Activated CD4-positive, alpha-beta T cell treated with anti-CD3 and anti-CD28 coated beads, Interleukin-2, amount 10 ng/mL, durations not matched to agents 7 days and 5 days (primary cell): ENCODE data around the gene DENR. TPM values are rescaled to one million over a fixed set of nuclear protein-coding genes. Genes with fewer than 3 reads are reported as not detected.
"Not testable (repeated sequence)": the region's sequence is repeated elsewhere in the genome, so short reads cannot be mapped to it uniquely, and the experiment has no call there.

ENCODE experiments used
- CTCF ChIA-PET: fragments of 350-600 bp; sonication (Branson Sonifier 250); formaldehyde crosslinking; loops from one replicate; lab custom pipeline; 2021; ENCODE audit warnings: antibody characterized with exemption; lab: Charles Lee
- POLR2A ChIA-PET: fragments of 350-600 bp; sonication (Branson Sonifier 250); formaldehyde crosslinking; loops from one replicate; lab custom pipeline; 2021; ENCODE audit warnings: antibody characterized with exemption; lab: Charles Lee
- DNase-seq: peaks from one replicate; pipeline ENCODE4 v3.0.0-alpha.2; 2020
- H3K27ac Mint-ChIP-seq: one replicate; pipeline ENCODE4 v1.8.0; 2021; ENCODE audit warnings: mild to moderate bottlenecking, moderate library complexity, mixed read lengths
- H3K27me3 Mint-ChIP-seq: one replicate; pipeline ENCODE4 v1.8.0; 2021; ENCODE audit warnings: mixed read lengths
- H3K36me3 Mint-ChIP-seq: one replicate; pipeline ENCODE4 v1.8.0; 2021; ENCODE audit warnings: low read depth, mixed read lengths
- H3K4me1 Mint-ChIP-seq: one replicate; pipeline ENCODE4 v1.8.0; 2021; ENCODE audit warnings: mixed read lengths
- H3K4me3 Mint-ChIP-seq: one replicate; pipeline ENCODE4 v1.8.0; 2021; ENCODE audit warnings: mild to moderate bottlenecking, moderate library complexity, mixed read lengths
- H3K9me3 Mint-ChIP-seq: one replicate; pipeline ENCODE4 v1.8.0; 2021; ENCODE audit warnings: mixed read lengths
- total RNA-seq, 2 experiments: library from RNA; stranded (reverse); gene quantifications; one replicate each; pipeline ENCODE4 v1.2.3, GENCODE V29; 2021

Gene DENR
- total RNA-seq, 2 experiments from 2014 or later = 52.7 to 53.9 TPM

DNA sequence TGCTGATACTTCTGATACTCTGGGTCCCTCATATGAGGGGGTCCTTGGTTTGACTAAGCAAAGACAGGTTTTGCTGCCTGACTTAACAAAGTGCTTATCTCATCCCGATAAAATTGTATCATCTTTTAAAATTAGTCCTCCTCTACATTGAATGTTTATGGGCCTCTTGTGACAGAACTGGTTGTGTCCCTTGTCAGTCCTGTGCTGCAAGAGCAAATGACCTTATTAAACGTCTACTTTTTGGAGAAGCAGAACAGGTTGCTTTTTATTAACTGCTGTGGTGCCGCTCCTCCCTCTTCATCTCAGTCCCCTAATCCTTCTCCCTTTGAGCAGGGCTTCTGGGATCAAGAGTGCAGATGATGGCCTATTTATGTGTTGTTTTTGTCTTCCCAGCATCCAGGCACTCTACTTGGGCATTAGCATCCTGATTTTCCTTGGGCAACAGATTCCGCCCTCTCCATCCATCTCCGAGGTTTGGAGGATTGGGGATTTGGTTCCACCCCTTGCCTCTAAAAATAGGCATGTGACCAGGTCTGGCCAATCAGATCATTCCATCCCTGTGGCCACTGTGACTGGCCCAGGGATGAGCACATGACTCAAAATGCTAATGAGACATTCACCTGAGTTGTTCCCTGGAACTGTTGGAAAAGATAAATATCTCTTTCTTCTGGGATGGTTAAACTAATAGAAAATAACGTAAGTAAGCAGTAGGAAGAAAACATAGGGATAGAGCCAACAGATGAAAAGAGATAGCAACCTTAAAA lies 2.9 kb upstream of the DENR start:
- H3K36me3 Mint-ChIP-seq = peaks cover 17% of the 10 kb centered on the region
- H3K4me1 Mint-ChIP-seq = peaks cover 33% of the 10 kb centered on the region
- no peaks in the 10 kb centered on the region for H3K27me3 Mint-ChIP-seq
- no peak overlapping the region for H3K4me3 Mint-ChIP-seq
- ChIA-PET POLR2A (no interaction called here), CTCF (no interaction called here)
- H3K9me3 Mint-ChIP-seq = no peaks in the 10 kb centered on the region
- DNase-seq = no peak
- no peak overlapping the region for H3K27ac Mint-ChIP-seq

GRCh38 chr12:122750781-122751515 lies 1.7 kb upstream of the DENR start:
- POLR2A ChIA-PET = not testable (repeated sequence)
- peaks cover 25% of the 10 kb centered on the region for H3K36me3 Mint-ChIP-seq
- peaks cover 40% of the 10 kb centered on the region for H3K4me1 Mint-ChIP-seq

DNA sequence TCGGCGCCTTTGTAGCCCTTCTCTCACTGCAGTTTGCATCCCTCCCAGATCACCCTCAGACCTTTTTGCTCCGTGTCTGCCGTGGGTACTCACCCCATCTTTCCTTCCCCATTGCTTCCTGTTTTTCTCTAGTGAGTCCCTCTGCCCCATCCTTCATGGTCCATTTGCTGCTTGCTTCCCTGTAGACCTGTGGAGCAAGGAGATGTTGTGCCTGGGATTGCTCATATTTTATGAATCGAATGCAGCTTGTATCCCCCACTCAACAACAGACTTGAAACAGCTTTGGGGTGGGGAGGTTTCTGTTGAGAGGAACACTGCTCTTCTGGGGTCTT lies 661 bp downstream of the DENR start:
- CTCF ChIA-PET = interaction anchor here (0.6 to 1.9 kb wide), 7 partner anchors 12 to 417 kb away, joined by 3 to 6 read pairs (median 3); partner anchors contain the start of gene HCAR1
- no peaks in the 10 kb centered on the region for H3K9me3 Mint-ChIP-seq
- peaks cover 43% of the 10 kb centered on the region for H3K36me3 Mint-ChIP-seq

More at GRCh38 chr12:122750781-122751515, 1.7 kb upstream of the DENR start:
- DNase-seq, H3K27ac Mint-ChIP-seq, H3K9me3 Mint-ChIP-seq, CTCF ChIA-PET, H3K27me3 Mint-ChIP-seq: not testable (repeated sequence)
- H3K4me3 Mint-ChIP-seq = peak overlapping the region; percentile 98

GRCh38 chr12:122754790-122755189 lies 2.2 kb downstream of the DENR start:
- POLR2A ChIA-PET = no interaction called here
- DNase-seq = no peak
- Mint-ChIP-seq H3K27ac (no peak overlapping the region), H3K36me3 (peaks cover 50% of the 10 kb centered on the region), H3K27me3 (no peaks in the 10 kb centered on the region), H3K4me3 (no peak overlapping the region), H3K4me1 (peaks cover 57% of the 10 kb centered on the region), H3K9me3 (no peaks in the 10 kb centered on the region)
- CTCF ChIA-PET = no interaction called here

More for the DNA sequence above, 661 bp downstream of the DENR start:
- peak overlapping the region; percentile 98 for H3K4me3 Mint-ChIP-seq
- POLR2A ChIA-PET = no interaction called here
- peaks cover 55% of the 10 kb centered on the region for H3K4me1 Mint-ChIP-seq
- no peaks in the 10 kb centered on the region for H3K27me3 Mint-ChIP-seq
- DNase-seq = no peak
- peak overlapping the region; percentile 96 for H3K27ac Mint-ChIP-seq

DNA sequence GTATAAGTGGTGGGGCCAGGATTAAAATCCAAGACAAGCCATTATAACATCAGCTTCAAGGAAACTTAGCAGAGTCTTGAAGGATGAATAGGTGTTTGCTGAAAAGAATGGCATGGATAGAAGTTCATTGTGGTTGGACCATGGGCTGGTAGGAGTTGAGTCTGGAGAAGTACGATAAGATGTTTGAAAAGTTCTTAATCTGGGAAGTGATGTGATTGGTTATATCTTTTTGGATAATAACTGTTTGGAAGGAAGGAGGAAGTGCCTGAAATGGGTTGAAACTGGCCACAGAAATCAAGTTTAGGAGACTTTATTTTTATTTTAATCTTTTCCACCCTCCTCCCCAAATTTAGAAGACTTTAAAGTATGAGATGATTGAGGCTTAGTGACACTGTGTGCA lies 4.9 kb downstream of the DENR start:
- POLR2A ChIA-PET = no interaction called here
- Mint-ChIP-seq H3K27ac (no peak overlapping the region), H3K36me3 (peaks cover 57% of the 10 kb centered on the region), H3K27me3 (no peaks in the 10 kb centered on the region), H3K9me3 (no peaks in the 10 kb centered on the region), H3K4me3 (no peak overlapping the region), H3K4me1 (peaks cover 45% of the 10 kb centered on the region)
- CTCF ChIA-PET = no interaction called here
- DNase-seq = no peak

- DNase-seq = no peak
- ChIA-PET CTCF (no interaction called here), POLR2A (no interaction called here)
- Mint-ChIP-seq H3K27ac (no peak overlapping the region), H3K36me3 (no peaks in the 10 kb centered on the region), H3K4me3 (no peak overlapping the region), H3K27me3 (no peaks in the 10 kb centered on the region), H3K9me3 (no peaks in the 10 kb centered on the region), H3K4me1 (no peaks in the 10 kb centered on the region)
Measured at GRCh38 chr12:122785503-122785902, 32.9 kb downstream of the DENR start.

GRCh38 chr12:122788387-122788786 lies 35.8 kb downstream of the DENR start:
- Mint-ChIP-seq H3K4me1 (no peaks in the 10 kb centered on the region), H3K27ac (no peak overlapping the region), H3K9me3 (no peaks in the 10 kb centered on the region), H3K4me3 (no peak overlapping the region), H3K36me3 (no peaks in the 10 kb centered on the region), H3K27me3 (no peaks in the 10 kb centered on the region)
- POLR2A ChIA-PET = no interaction called here
- CTCF ChIA-PET = no interaction called here
- DNase-seq = no peak

DNA sequence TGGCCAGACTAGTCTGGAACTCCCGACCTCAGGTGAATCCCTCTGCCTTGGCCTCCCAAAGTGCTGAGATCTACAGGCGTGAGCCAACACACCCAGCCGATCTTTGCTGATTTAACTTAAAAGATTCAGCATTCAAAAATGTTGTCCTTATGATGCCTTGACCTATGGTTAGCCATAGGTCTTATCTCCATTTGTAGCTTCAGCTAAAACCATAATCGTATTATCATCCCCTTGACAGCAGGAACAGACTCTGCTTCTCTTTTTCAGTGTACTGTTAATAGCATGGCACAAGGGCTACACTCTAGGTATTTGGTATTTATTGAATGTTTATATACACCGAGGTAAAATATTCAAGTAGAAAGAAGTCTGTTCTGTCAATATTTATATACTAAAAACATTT lies 37.0 kb downstream of the DENR start:
- no peak for DNase-seq
- Mint-ChIP-seq H3K27me3 (no peaks in the 10 kb centered on the region), H3K4me3 (no peak overlapping the region), H3K9me3 (no peaks in the 10 kb centered on the region), H3K4me1 (no peaks in the 10 kb centered on the region), H3K36me3 (no peaks in the 10 kb centered on the region), H3K27ac (no peak overlapping the region)
- ChIA-PET CTCF (interaction anchor here (0.7 kb wide), 1 partner anchor 1710 kb away, joined by 3 read pairs; no protein-coding TSS in a partner anchor), POLR2A (no interaction called here)

GRCh38 chr12:122790393-122791075 lies 37.9 kb downstream of the DENR start:
- H3K27ac Mint-ChIP-seq = no peak overlapping the region
- H3K36me3 Mint-ChIP-seq = no peaks in the 10 kb centered on the region
- no peak for DNase-seq
- ChIA-PET POLR2A (no interaction called here), CTCF (interaction anchor here (0.7 kb wide), 2 partner anchors 137 to 1711 kb away, joined by 3 read pairs; no protein-coding TSS in a partner anchor)
- no peaks in the 10 kb centered on the region for H3K27me3 Mint-ChIP-seq
- H3K4me3 Mint-ChIP-seq = no peak overlapping the region
- H3K9me3 Mint-ChIP-seq = no peaks in the 10 kb centered on the region
- no peaks in the 10 kb centered on the region for H3K4me1 Mint-ChIP-seq

DNA sequence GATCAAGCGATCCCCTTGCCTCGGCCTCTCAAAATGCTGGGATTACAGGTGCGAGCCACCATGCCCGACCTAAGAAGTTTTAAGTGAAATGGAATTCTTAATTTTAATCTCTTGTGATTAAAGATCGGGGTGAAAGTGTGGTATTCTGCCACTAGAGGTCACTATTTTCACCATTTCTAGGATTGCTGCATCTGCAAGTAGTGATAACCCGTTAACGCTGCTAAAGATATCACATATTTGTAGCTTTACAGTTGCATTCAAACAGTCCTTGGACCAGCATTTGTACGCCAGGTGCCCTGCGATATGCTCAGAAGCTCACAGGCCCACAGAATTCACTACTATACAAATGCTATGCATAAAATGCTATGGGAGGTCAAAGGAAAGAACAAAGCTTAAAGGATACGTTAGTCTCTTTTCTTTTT lies 41.1 kb downstream of the DENR start:
- peak; percentile 35 for DNase-seq
- no peak overlapping the region for H3K27ac Mint-ChIP-seq

DNA sequence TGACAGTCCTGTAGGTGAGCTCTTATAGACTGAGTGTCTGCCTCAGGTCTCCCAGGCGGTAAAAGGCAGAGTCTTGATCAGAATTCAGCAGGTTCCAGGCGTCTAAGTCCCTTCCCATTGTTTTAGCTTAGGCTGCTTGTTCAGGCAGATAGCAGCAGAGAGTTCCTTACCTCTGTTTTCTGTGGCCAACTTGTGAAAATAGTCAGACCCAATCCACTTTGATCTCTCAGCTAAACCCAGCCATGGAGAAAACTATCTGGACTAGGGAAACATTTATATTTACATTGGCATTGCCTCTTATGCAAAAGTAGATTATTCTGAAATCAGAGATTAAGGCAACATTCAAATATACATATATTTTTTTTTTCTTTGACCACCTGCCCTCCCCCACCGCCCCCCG lies 43.2 kb downstream of the DENR start:
- no peaks in the 10 kb centered on the region for H3K4me1 Mint-ChIP-seq
- H3K27me3 Mint-ChIP-seq = no peaks in the 10 kb centered on the region
- no peak overlapping the region for H3K27ac Mint-ChIP-seq
- ChIA-PET POLR2A (no interaction called here), CTCF (no interaction called here)
- H3K4me3 Mint-ChIP-seq = no peak overlapping the region
- H3K36me3 Mint-ChIP-seq = no peaks in the 10 kb centered on the region
- H3K9me3 Mint-ChIP-seq = no peaks in the 10 kb centered on the region
- DNase-seq = no peak

More for the DNA sequence above, 41.1 kb downstream of the DENR start:
- no peaks in the 10 kb centered on the region for H3K9me3 Mint-ChIP-seq
- ChIA-PET POLR2A (no interaction called here), CTCF (interaction anchor here (0.6 to 2.1 kb wide), 13 partner anchors 12 to 911 kb away, joined by 3 to 12 read pairs (median 4); no protein-coding TSS in a partner anchor)
- H3K4me3 Mint-ChIP-seq = no peak overlapping the region
- H3K4me1 Mint-ChIP-seq = no peaks in the 10 kb centered on the region
- H3K36me3 Mint-ChIP-seq = no peaks in the 10 kb centered on the region
- no peaks in the 10 kb centered on the region for H3K27me3 Mint-ChIP-seq

- H3K4me3 Mint-ChIP-seq = no peak overlapping the region
- H3K4me1 Mint-ChIP-seq = no peaks in the 10 kb centered on the region
- DNase-seq = no peak
- H3K27ac Mint-ChIP-seq = no peak overlapping the region
- ChIA-PET POLR2A (no interaction called here), CTCF (no interaction called here)
- no peaks in the 10 kb centered on the region for H3K27me3 Mint-ChIP-seq
- no peaks in the 10 kb centered on the region for H3K9me3 Mint-ChIP-seq
- H3K36me3 Mint-ChIP-seq = no peaks in the 10 kb centered on the region
Measured at GRCh38 chr12:122799641-122800243, 47.1 kb downstream of the DENR start.
